ENCODE data around the gene GABRA5. TPM values are rescaled to one million over a fixed set of nuclear protein-coding genes. Genes with fewer than 3 reads are reported as not detected.

GABRA5 gene
- polyA plus RNA-seq, 1 donor (not counting 4 experiments of a cell fraction or from before 2014, with no cell fraction given) = 0.03 TPM

- TF ChIP-seq CTCF (optimal IDR thresholded peaks at IDR 0.05 in 1 of 3, IDR thresholded peaks at IDR 0.05 in 1 of 3, conservative IDR thresholded peaks at IDR 0.05 in 1 of 3; ENCODE audit: extremely low read depth in 1 of 3, insufficient read depth in 2 of 3, low read length in 3 of 3) (no peak), EZH2 (IDR thresholded peaks at IDR 0.05; ENCODE audit: low read length) (no peak)
- no peak for FAIRE-seq
- Histone ChIP-seq H3K9ac (ENCODE audit: control insufficient read depth, extremely low read depth, insufficient read depth, low read length) (no peak overlapping the region), H3K4me1 (ENCODE audit: control insufficient read depth, extremely low read depth, insufficient read depth, low read length) (peaks cover 4% of the 10 kb centered on the region), H4K20me1 (ENCODE audit: control insufficient read depth, extremely low read depth, insufficient read depth, low read length) (no peaks in the 10 kb centered on the region), H3K79me2 (ENCODE audit: control insufficient read depth, insufficient read depth, low read length) (no peaks in the 10 kb centered on the region), H3K9me3 (ENCODE audit: control insufficient read depth, low read depth, low read length) (no peaks in the 10 kb centered on the region), H2AFZ (ENCODE audit: control insufficient read depth, low read length) (no peak overlapping the region), H3K4me3 (ENCODE audit: control insufficient read depth in 2 of 3, extremely low read depth in 1 of 3, insufficient read depth in 2 of 3, low read depth in 1 of 3, low read length in 3 of 3) (no peak overlapping the region), H3K36me3 (ENCODE audit: control insufficient read depth in 2 of 2, extremely low read depth in 1 of 2, insufficient read depth in 2 of 2, low read length in 2 of 2) (no peaks in the 10 kb centered on the region), H3K27ac (ENCODE audit: control insufficient read depth, insufficient read depth, low read length) (no peak overlapping the region), H3K9me1 (ENCODE audit: control insufficient read depth, extremely low read depth, insufficient read depth, low read length) (no peaks in the 10 kb centered on the region), H3K27me3 (ENCODE audit: control insufficient read depth, extremely low read depth, insufficient read depth, low read length) (no peaks in the 10 kb centered on the region), H3K4me2 (ENCODE audit: control insufficient read depth, extremely low read depth, insufficient read depth, low read depth, low read length) (no peak overlapping the region)
- dilution Hi-C loops (cut with MboI; ENCODE audit: extremely low pct_ligation_motif_present, low sequenced_read_pairs) = no loop called here
- DNase-seq (ENCODE audit: low read depth, low spot score) = no peak
Measured at GRCh38 chr15:26886566-26886965, 19.7 kb downstream of the GABRA5 start.

GRCh38 chr15:26887926-26888666 lies 21.2 kb downstream of the GABRA5 start:
- no peaks in the 10 kb centered on the region for H3K27me3 ChIP-seq (ENCODE audit: control insufficient read depth, extremely low read depth, insufficient read depth, low read length)
- H4K20me1 ChIP-seq (ENCODE audit: control insufficient read depth, extremely low read depth, insufficient read depth, low read length) = no peaks in the 10 kb centered on the region
- TF ChIP-seq EZH2 (IDR thresholded peaks at IDR 0.05; ENCODE audit: low read length) = no peak
- TF ChIP-seq CTCF (optimal IDR thresholded peaks at IDR 0.05 in 1 of 3, IDR thresholded peaks at IDR 0.05 in 1 of 3, conservative IDR thresholded peaks at IDR 0.05 in 1 of 3; ENCODE audit: extremely low read depth in 1 of 3, insufficient read depth in 2 of 3, low read length in 3 of 3) = no peak
- DNase-seq (ENCODE audit: low read depth, low spot score) = no peak
- no peaks in the 10 kb centered on the region for H3K9me1 ChIP-seq (ENCODE audit: control insufficient read depth, extremely low read depth, insufficient read depth, low read length)
- H3K27ac ChIP-seq (ENCODE audit: control insufficient read depth, insufficient read depth, low read length) = no peak overlapping the region
- no peak for FAIRE-seq
- H3K9me3 ChIP-seq (ENCODE audit: control insufficient read depth, low read depth, low read length) = no peaks in the 10 kb centered on the region
- H3K79me2 ChIP-seq (ENCODE audit: control insufficient read depth, insufficient read depth, low read length) = no peaks in the 10 kb centered on the region
- peaks cover 4% of the 10 kb centered on the region for H3K4me1 ChIP-seq (ENCODE audit: control insufficient read depth, extremely low read depth, insufficient read depth, low read length)
- no peak overlapping the region for H3K9ac ChIP-seq (ENCODE audit: control insufficient read depth, extremely low read depth, insufficient read depth, low read length)
- no peak overlapping the region for H3K4me2 ChIP-seq (ENCODE audit: control insufficient read depth, extremely low read depth, insufficient read depth, low read depth, low read length)
- no peaks in the 10 kb centered on the region for H3K36me3 ChIP-seq (ENCODE audit: control insufficient read depth in 2 of 2, extremely low read depth in 1 of 2, insufficient read depth in 2 of 2, low read length in 2 of 2)
- dilution Hi-C loops (cut with MboI; ENCODE audit: extremely low pct_ligation_motif_present, low sequenced_read_pairs) = no loop called here
- H2AFZ ChIP-seq (ENCODE audit: control insufficient read depth, low read length) = no peak overlapping the region
- no peak overlapping the region for H3K4me3 ChIP-seq (ENCODE audit: control insufficient read depth in 2 of 3, extremely low read depth in 1 of 3, insufficient read depth in 2 of 3, low read depth in 1 of 3, low read length in 3 of 3)
